Fibroblast of lung (primary cell): ENCODE data around the gene PALLD.

Experiments used
- EZH2 ChIP-seq: IDR thresholded peaks from 2 replicates; pipeline ENCODE4 v1.5.1; 2012; ENCODE audit warnings: low read length, control low read depth, mild to moderate bottlenecking; ENCODE audit errors: missing control alignments
- TF ChIP-seq, protein P1 (sequence below), 2 donors: IDR thresholded peaks in 1 of 2; conservative IDR thresholded peaks in 1 of 2; 1 replicate in 1 of 2; 2 replicates in 1 of 2; pipeline ENCODE4 v1.5.1; 2011 to 2012; ENCODE audit warnings: low read length in 2 of 2, control low read depth in 1 of 2, inconsistent platforms in 1 of 2, low read depth in 1 of 2, mild to moderate bottlenecking in 1 of 2

DNA sequence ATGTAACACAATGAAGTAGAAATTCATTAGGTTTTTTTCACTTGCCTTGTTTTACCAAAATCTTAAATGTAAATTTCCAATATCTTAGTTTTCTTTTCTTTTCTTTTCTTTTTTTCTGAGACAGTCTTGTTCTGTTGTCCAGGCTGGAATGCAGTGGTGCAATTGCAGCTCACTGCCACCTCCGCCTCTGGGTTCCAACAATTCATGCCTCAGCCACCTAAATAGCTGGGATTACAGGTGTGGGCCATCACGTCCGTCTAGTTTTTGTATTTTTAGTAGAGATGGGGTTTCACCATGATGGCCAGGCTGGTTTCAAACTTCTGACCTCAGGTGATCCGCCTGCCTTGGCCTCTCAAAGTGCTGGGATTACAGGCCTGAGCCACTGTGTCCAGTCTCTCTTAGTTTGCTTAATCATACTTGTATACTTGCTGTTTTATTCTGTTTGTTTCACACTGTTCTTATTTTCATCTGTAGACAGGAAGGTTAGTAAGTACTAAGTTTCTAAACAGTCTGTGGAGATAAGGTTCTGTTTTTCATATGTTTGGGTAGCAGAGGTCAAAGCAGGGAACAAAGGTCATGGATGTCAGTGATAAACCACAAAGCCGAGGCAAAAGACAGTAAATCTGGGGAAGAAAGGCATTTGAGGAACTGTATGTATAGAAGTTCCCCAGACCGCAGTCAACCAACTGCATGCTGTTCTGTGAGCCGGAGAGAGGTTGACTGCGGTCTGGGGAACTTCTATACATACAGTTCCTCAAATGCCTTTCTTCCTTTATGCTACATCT is 384.2 kb downstream of the PALLD start:
- TF ChIP-seq, protein P1, sequence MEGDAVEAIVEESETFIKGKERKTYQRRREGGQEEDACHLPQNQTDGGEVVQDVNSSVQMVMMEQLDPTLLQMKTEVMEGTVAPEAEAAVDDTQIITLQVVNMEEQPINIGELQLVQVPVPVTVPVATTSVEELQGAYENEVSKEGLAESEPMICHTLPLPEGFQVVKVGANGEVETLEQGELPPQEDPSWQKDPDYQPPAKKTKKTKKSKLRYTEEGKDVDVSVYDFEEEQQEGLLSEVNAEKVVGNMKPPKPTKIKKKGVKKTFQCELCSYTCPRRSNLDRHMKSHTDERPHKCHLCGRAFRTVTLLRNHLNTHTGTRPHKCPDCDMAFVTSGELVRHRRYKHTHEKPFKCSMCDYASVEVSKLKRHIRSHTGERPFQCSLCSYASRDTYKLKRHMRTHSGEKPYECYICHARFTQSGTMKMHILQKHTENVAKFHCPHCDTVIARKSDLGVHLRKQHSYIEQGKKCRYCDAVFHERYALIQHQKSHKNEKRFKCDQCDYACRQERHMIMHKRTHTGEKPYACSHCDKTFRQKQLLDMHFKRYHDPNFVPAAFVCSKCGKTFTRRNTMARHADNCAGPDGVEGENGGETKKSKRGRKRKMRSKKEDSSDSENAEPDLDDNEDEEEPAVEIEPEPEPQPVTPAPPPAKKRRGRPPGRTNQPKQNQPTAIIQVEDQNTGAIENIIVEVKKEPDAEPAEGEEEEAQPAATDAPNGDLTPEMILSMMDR (conservative IDR thresholded peaks at IDR 0.05 in 1 of 2, IDR thresholded peaks at IDR 0.05 in 1 of 2; ENCODE audit: low read depth in 1 of 2, low read length in 2 of 2): no peak
- TF ChIP-seq EZH2: no peak
